ENCODE measurements around the gene ANKRD11.

Gene ANKRD11

GRCh38 chr16:89324056-89325010, 166.0 kb downstream of the ANKRD11 start:
- no peak for DNase-seq

GRCh38 chr16:89323120-89323960, 167.0 kb downstream of the ANKRD11 start:
- no peak for DNase-seq

GRCh38 chr16:89322321-89323119, 167.8 kb downstream of the ANKRD11 start:
- DNase-seq = peak; percentile 80 to 87

- DNase-seq = peak; percentile 90 to 91
Observed at GRCh38 chr16:89320782-89321501, 169.4 kb downstream of the ANKRD11 start.

GRCh38 chr16:89319886-89320781, 170.2 kb downstream of the ANKRD11 start:
- DNase-seq = peak in 1 of 2 experiments; percentile 46

GRCh38 chr16:89319631-89319885, 170.8 kb downstream of the ANKRD11 start:
- peak in 1 of 2 experiments; percentile 46 for DNase-seq

GRCh38 chr16:89318871-89319630, 171.3 kb downstream of the ANKRD11 start:
- DNase-seq = no peak

- DNase-seq = no peak
Observed at GRCh38 chr16:89318430-89318758, 172.0 kb downstream of the ANKRD11 start.

GRCh38 chr16:89317729-89318429, 172.5 kb downstream of the ANKRD11 start:
- DNase-seq = no peak

- no peak for DNase-seq
Observed at GRCh38 chr16:89317101-89317671, 173.2 kb downstream of the ANKRD11 start.

GRCh38 chr16:89316701-89317100, 173.7 kb downstream of the ANKRD11 start:
- DNase-seq = no peak

GRCh38 chr16:89315791-89316581, 174.4 kb downstream of the ANKRD11 start:
- DNase-seq = no peak

GRCh38 chr16:89315271-89315670, 175.1 kb downstream of the ANKRD11 start:
- DNase-seq = no peak

GRCh38 chr16:89314854-89315253, 175.5 kb downstream of the ANKRD11 start:
- DNase-seq = no peak

- DNase-seq = no peak
Observed at GRCh38 chr16:89314357-89314756, 176.0 kb downstream of the ANKRD11 start.

GRCh38 chr16:89313583-89313982, 176.8 kb downstream of the ANKRD11 start:
- no peak for DNase-seq

- DNase-seq = no peak
Observed at GRCh38 chr16:89312598-89313299, 177.6 kb downstream of the ANKRD11 start.

- DNase-seq = no peak
Observed at GRCh38 chr16:89312194-89312593, 178.2 kb downstream of the ANKRD11 start.

Data from SHP77 (cell line).